GM21526 (cell line): ENCODE measurements around the gene TMEM231.
"Not testable (repeated sequence)": the region's sequence is repeated elsewhere in the genome, so short reads cannot be mapped to it uniquely, and the experiment has no call there.

Experiments used
- ATAC-seq: cut with Tn5 transposase; IDR thresholded peaks from one replicate; pipeline ENCODE4 v1.9.1; 2021; ENCODE audit warnings: moderate library complexity; ENCODE audit not compliant: unreplicated experiment, low FRiP score

Gene TMEM231

DNA sequence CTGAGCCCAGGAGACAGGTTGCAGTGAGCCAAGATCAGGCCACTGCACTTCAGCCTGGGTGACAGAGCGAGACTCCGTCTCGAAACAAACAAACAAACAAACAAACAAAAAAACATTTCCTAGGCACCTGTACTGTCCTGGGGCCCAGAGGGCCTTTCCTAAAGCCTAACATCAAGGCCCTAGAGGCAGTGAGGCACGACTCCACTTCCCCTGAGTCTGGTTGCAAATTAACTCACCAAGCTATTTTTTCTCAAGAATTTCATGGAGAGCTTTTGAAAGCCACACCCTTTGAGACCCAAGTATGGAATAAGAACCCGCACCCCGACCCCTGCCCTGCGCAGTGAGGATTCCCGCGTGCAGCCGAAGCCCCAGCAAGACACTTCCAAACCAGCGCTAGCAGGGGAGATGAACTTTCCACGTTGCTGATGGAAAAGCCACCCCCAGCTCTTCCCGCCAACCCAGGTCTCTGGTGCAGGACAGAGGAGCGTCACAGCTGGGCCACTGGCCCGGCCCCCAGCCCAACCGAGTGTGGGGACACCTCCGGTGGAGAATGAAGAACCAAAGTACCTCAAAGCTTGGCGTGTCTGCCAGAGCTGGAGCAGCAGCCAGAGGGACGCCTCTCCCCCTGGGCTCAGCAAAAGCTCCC, 21.4 kb downstream of the TMEM231 start:
- ATAC-seq, result no peak

DNA sequence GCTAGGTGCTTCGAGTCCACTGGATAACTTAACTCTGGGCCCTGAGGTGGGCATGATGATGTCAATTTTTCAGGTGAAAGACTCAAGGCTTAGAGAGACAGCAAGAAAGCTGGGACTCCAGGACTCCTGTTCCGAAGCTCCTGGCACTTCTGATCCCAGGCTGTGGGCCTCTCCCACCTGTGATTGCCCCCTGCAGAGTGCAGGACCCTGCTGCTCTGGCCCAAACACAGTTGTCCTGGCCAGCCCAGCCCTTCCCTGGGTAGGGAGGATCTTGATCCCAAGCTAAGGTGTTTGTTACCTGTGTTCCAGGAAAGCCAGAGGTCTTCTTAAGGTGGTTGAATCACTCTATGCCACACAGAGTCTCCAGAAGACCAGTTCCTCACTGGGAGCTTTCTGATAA, 23.3 kb downstream of the TMEM231 start:
- ATAC-seq, result no peak

- ATAC-seq, result no peak
These were observed 23.8 kb downstream of the TMEM231 start for GRCh38 chr16:75532142-75532765.

DNA sequence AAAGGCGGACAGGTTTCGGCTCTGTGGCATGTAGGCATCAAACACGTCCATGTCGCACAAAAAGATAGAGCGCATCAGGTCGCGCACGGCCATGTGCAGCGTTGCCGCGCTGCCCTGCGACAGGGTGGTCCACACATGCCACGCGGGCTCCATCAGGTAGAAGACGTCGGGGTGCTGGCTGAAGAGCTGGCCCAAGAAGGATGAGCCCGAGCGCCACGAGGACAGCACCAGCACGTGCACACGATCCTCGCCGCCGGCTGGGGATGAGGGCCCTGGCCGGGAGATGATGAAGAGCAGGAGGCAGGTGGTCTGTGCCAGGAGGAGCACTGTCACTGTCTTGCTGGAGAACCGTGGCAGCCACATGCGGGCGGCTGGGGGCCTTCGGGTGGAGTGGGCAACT, 26.1 kb downstream of the TMEM231 start:
- no peak for ATAC-seq

DNA sequence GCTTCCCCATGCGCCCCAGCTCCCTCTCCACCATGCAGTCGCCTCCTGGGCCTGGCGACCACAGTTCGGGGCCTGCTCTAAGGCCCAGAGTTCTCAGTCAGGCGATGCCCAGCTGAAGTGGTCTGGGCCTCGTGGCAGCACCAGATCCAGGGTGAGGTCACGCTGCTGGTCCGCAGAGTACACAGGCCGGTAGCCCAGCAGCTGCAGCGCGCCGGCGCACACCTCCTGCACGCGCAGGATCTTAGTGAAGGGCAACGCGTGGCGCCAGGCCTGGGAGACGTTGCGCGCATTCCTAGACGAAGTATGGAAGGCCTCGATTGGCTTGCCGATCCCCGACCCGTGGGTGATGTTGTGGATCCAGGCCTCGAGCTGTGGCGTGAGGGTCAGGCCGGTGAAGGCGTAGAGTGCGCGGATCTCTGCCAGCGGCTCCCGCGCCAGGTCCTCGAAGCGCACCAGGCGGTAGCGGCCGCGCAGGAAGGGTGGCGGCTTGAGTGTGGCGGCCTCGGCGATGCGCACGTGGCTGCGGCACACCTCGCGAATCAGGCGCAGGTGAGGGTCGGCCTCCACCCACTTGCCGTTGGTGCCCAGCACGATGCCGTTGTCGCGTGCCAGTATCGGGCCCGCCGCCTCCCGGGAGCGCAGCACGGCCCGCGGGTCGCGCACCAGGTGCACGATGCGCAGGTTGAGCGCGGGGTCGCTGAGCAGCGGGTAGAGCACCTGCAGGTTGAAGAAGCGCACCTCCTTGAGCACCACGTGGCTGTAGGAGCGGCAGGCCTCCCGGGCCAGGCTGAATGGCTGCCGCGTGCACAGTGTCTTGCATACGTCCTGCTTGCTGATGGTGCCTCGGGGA, 26.8 kb downstream of the TMEM231 start:
- no peak for ATAC-seq

GRCh38 chr16:75527825-75528299, 28.2 kb downstream of the TMEM231 start:
- ATAC-seq, result no peak

GRCh38 chr16:75526032-75526790, 29.8 kb downstream of the TMEM231 start:
- ATAC-seq, result no peak

DNA sequence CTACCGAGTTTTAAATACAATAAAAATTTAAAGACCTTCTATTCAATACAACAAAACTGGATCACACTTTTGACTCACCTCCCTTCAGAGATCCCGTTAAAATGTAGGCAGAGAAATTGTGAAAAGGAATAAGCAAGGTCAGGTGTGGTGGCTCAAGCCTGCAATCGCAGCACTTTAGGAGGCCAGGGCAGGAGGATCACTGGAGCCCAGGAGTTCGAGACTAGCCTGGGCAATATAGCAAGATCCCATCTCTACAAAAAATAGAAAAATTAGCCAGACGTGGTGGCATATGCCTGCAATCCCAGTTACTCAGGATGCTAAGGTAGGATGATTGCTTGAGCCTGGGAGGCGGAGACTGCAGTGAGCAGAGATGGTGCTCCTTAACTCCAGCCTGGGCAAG, 36.9 kb downstream of the TMEM231 start:
- no peak for ATAC-seq

- peak; percentile 22 for ATAC-seq
These were observed 39.7 kb downstream of the TMEM231 start for GRCh38 chr16:75516189-75516966.

- no peak for ATAC-seq
These were observed 41.8 kb downstream of the TMEM231 start for GRCh38 chr16:75514296-75514695.

DNA sequence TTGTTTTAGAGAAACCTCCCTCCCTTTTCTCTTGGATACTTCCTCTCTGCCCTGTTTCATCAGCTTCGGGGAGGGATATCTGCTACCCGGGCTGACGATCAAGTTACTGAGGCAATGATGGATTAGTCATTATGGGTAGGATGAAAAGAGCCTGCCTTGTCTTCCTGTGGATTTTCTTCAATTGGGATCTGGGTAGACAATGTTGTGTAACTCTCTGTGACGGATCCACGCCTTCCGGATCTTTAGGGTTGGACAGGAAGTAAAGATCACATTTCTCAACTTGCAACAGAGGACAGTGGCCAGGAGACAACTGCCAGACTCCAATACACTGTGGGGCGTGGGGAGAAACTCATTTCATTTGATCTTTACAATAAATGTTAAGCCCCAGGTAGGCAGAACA, 49.5 kb downstream of the TMEM231 start:
- no peak for ATAC-seq

DNA sequence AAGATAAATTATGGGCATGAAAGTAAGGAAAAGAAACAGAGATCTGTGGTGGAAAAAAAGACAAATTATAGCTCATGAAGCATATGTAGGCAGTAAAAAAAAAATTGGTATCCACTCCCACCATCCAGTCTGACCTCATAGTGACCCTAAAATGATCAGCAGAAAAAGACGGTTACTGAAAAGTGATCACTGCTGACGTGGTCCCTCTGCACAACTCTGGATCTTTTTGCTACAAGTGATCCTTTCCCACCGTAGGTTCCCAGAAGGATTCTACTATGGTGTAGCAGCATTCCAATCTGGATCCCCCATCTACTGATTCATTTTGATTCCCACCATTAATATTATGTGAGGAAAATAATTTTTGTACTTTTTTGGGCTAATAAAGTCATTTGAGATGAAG, 49.9 kb downstream of the TMEM231 start:
- no peak for ATAC-seq

- no peak for ATAC-seq
These were observed 52.3 kb downstream of the TMEM231 start for GRCh38 chr16:75503801-75504200.

- ATAC-seq, result no peak
These were observed 53.0 kb downstream of the TMEM231 start for GRCh38 chr16:75502916-75503605.

GRCh38 chr16:75501820-75502219, 54.2 kb downstream of the TMEM231 start:
- ATAC-seq, result not testable (repeated sequence)

DNA sequence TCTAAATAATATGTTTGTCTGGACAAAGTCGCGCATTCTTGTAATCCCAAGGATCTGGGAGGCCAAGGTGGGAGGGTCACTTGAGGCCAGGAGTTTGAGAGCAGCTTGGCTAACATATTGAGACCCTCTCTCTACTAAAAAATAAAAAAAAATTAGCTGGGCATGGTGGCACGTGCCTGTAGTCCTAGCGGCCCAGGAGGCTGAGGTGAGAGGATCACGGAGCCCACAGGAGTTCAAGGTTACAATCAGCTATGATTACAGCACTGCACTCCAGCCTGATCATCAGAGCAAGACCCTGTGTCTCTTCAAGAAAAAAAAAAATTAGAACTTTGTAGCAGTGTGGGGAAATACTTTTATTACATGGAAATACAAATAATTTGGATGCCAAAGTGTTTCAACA, 54.7 kb downstream of the TMEM231 start:
- no peak for ATAC-seq

GRCh38 chr16:75498605-75499322, 57.3 kb downstream of the TMEM231 start:
- ATAC-seq, result not testable (repeated sequence)

- ATAC-seq, result no peak
These were observed 58.5 kb downstream of the TMEM231 start for GRCh38 chr16:75497558-75497957.
